Effector CD8-positive, alpha-beta T cell (primary cell): ENCODE results near the gene TXNDC15.
A peak's percentile ranks its signal among the peaks of the same experiment; 100 is the strongest.
"Not testable (repeated sequence)": the region's sequence is repeated elsewhere in the genome, so short reads cannot be mapped to it uniquely, and the experiment has no call there.

Experiments
- DNase-seq: peaks from one replicate; lab custom pipeline; 2025; lab: John Stamatoyannopoulos, UW

The TXNDC15 gene

GRCh38 chr5:134878403-134878802 lies 4.2 kb downstream of the TXNDC15 start:
- no peak for DNase-seq

DNA sequence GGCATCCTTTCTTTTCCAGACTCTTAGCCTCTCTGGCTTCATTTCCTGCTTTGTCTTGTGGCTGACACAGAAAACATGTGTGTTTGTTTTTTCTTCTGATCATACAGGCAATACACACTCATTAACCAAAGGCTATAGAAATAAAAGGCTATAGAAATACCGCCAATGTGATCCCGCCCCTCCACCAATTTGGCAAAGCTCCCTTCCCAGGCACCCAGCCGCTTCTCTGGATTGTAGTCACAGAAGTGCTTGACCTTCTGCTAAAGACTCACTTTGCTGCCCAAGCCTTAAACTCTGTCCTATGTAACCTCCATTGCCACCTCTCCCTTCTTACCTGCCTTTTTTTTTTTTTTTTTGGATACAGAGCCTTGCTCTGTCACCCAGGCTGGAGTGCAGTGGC lies 5.3 kb downstream of the TXNDC15 start:
- no peak for DNase-seq

DNA sequence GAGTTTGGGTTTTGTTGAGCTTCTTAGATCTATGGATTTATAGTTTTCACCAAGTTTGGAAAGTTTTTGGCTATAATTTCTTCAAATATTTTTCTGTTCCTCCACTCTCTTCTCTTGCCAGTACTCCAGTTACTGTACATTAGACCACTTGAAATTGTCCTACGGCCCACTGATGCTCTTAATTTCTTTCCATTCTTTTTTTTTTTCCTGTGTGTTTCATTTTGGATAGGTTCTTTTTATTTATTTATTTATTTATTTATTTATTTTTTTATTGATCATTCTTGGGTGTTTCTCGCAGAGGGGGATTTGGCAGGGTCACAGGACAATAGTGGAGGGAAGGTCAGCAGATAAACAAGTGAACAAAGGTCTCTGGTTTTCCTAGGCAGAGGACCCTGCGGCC lies 6.8 kb downstream of the TXNDC15 start:
- DNase-seq, result not testable (repeated sequence)

DNA sequence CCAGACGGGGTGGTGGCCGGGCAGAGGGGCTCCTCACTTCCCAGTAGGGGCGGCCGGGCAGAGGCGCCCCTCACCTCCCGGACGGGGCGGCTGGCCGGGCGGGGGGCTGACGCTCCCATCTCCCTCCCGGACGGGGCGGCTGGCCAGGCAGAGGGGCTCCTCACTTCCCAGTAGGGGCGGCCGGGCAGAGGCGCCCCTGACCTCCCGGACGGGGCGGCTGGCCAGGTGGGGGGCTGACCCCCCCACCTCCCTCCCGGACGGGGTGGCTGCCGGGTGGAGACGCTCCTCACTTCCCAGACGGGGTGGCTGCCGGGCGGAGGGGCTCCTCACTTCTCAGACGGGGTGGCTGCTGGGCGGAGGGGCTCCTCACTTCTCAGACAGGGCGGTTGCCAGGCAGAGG lies 7.5 kb downstream of the TXNDC15 start:
- DNase-seq, result not testable (repeated sequence)

- DNase-seq, result no peak
Observed at GRCh38 chr5:134887593-134888159, 13.5 kb downstream of the TXNDC15 start.

- no peak for DNase-seq
Observed at GRCh38 chr5:134889335-134889734, 15.2 kb downstream of the TXNDC15 start.

GRCh38 chr5:134891473-134891872 lies 17.3 kb downstream of the TXNDC15 start:
- no peak for DNase-seq

GRCh38 chr5:134892282-134892681 lies 18.1 kb downstream of the TXNDC15 start:
- no peak for DNase-seq

DNA sequence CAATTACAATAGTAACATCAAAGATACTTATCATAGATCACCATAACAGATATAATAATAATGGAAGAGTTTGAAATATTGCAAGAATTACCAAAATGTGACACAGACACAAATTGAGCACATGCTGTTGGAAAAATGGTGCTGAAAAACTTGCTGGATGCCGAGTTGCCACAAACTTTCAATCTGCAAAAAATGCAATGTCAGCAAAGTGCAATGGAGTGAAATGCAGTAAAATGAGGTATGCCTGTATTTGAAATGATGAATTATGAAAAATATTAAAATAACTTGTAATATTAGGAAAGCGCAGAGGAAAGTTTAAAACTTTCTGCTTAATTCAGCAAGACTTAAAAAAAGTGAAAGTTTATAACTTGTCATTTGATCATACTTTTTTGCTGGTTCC lies 18.8 kb downstream of the TXNDC15 start:
- no peak for DNase-seq

DNA sequence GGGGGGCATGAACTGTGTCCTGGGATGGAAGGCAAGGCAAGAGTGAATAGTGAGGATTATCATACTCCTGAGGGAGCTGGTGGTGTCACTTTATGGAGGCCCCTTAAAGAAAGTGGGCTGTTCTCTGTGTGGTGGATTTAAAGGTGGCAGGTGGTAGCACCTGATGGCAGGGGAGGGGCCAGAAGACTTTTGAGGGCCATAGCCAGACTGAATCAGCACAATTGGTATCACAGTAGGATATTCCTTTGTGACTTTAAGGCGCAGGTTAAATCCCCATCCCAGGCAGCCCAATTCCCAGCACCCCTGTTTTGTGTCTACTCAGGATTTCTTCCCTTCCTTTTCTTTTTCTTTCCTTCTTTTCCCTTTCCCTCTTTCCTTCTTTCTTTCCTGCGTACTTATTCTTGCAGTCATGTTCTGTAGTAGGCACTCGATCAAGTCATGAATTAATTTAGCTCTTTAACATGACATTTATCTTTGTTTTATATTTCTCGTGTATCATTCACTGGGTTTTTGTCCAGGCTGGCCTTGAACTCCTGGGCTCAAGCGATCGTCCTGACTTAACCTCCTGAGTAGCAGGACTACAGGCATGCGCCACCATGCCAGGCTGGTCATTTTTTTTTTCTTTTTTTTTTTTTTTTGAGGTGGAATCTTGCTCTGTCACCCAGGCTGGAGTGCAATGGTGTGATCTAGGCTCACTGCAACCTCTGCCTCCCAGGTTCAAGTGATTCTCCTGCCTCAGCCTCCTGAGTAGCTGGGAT lies 19.8 kb downstream of the TXNDC15 start:
- DNase-seq, result no peak

DNA sequence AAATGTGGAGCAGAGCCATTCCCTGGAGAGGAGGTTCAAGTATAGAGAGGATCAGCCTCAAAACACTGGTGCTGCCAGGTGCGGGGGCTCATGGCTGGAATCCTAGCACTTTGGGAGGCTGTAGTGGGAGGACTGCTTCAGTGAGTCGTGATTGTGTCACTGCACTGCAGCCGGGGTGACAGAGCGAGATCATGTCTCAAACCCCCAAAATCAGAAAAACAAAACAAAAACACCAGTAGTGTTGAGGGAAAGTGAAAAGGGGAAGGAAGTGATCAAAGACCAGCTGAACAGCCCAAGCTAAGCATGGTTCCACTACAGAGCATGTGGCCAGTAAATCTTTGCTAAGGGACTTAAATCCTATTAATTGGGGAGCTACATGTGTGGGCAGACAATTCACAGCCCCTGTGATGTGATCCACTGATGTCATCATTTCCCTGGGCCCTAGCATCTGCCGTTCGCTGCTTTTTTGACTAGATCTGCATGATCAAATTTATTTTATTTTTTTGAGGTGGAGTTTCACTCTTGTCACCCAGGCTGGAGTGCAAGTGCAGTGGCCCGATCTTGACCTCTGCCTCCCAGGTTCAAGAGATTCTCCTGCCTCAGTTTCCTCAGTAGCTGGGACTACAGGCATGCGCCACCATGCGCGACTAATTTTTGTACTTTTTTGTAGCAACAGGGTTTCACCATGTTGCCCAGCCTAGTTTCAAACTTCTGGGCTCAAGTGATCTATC lies 28.1 kb downstream of the TXNDC15 start:
- no peak for DNase-seq

- peak; percentile 74 for DNase-seq
Observed at GRCh38 chr5:134904610-134905245, 30.6 kb downstream of the TXNDC15 start, which contains the start of gene PCBD2. Gene PCBD2 (plus strand): TSS chr5:134905131. CDS start chr5:134905140, 9 bp downstream.

- peak; percentile 27 for DNase-seq
Observed at GRCh38 chr5:134905246-134905996, 31.2 kb downstream of the TXNDC15 start.

DNA sequence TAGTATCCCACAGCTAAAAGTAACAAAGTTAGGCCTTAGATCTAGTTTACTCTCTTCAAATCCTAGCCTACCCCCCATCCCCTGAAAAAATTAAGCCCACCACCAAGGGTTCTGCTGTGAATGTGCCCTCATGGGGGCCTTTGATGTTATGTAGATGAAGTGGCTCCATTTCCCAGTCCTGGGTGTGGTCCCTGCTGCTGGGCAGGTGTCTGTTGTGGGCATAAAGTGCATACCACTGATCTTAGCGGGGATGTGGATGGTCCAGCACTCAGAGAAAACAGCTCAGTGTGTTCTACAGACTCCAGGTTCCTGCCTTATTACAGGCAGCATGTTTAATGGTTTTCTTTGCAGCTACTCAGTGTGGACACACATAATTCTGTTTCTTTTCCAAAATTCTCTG lies 32.6 kb downstream of the TXNDC15 start:
- DNase-seq, result no peak

- not testable (repeated sequence) for DNase-seq
Observed at GRCh38 chr5:134910752-134911151, 36.6 kb downstream of the TXNDC15 start.

DNA sequence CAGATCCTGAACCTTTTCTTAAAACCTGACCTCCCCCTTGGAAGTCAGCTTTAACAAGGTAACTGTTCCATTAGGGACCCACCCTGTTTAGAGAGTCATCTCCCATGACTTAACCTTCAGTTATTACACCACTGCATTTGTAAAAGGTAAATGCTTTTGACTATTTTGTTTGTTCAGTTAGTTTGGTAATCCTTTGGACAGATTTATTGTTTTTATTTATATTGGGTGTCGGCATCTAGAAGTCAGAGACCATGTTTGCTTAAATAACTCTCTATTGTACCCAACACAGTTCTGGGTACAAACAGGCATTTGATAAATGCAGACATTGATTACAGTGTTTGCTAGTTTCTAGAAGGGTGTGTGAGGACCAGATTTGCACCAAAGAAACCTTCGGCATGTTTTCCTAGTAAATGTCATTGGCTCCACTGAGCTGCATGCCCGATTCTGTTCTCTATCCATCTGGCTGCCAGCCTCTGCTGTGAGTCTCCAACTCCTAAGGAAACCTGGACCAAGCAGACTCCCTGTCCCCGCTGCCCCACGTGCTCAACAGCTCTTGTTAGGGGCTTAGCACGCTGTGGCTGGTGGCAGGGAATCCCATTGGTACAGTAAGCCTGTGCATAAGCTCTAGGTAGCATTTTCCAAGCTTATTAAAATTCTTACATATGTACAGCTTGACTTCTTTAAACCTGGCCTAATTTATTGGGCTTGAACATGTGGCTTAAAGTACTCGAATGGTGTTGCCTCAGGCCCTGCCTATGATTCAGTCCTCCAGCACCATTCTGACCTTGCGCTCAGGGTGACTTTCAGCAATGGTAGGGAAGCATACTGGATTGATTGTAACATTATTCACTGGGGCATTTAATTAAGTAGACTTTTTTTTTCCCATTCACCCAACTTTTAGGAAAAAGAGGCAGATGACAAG lies 37.4 kb downstream of the TXNDC15 start:
- no peak for DNase-seq

- DNase-seq, result no peak
Observed at GRCh38 chr5:134913254-134913653, 39.1 kb downstream of the TXNDC15 start.

- DNase-seq, result no peak
Observed at GRCh38 chr5:134913795-134914194, 39.6 kb downstream of the TXNDC15 start.

GRCh38 chr5:134917070-134917815 lies 43.1 kb downstream of the TXNDC15 start:
- no peak for DNase-seq

- DNase-seq, result no peak
Observed at GRCh38 chr5:134918861-134919260, 44.7 kb downstream of the TXNDC15 start.
